Type B pancreatic cell (in vitro differentiated cells): Measurements from ENCODE around the gene TUBE1. TPM values are rescaled to one million over a fixed set of nuclear protein-coding genes. Genes with fewer than 3 reads are reported as not detected.

Experiments used
- DNase-seq: peaks from one replicate; pipeline ENCODE4 v3.0.0; 2021; ENCODE audit warnings: mixed read lengths; ENCODE audit not compliant: unreplicated experiment; ENCODE audit errors: extremely low spot score
- H3K27ac Mint-ChIP-seq: 2 replicates; pipeline ENCODE4 v1.8.0; 2021; ENCODE audit warnings: mild to moderate bottlenecking, mixed read lengths
- H3K27me3 Mint-ChIP-seq: 2 replicates; pipeline ENCODE4 v1.8.0; 2021; ENCODE audit warnings: mixed read lengths
- H3K36me3 Mint-ChIP-seq: 2 replicates; pipeline ENCODE4 v1.8.0; 2021; ENCODE audit warnings: mixed read lengths
- H3K4me1 Mint-ChIP-seq: one replicate; pipeline ENCODE4 v1.8.0; 2021; ENCODE audit warnings: mixed read lengths; ENCODE audit not compliant: unreplicated experiment
- H3K4me3 Mint-ChIP-seq: 2 replicates; pipeline ENCODE4 v1.8.0; 2021; ENCODE audit warnings: mild to moderate bottlenecking, mixed read lengths
- H3K9me3 Mint-ChIP-seq: 2 replicates; pipeline ENCODE4 v1.8.0; 2021; ENCODE audit warnings: mixed read lengths
- long read RNA-seq: library from polyadenylated mRNA; unstranded; transcript quantifications from one replicate; pipeline ENCODE4 v2.0.0, GENCODE V29; 2020
- total RNA-seq: library from RNA; stranded (reverse); gene quantifications from 2 replicates; pipeline ENCODE4 v1.2.1, GENCODE V29; 2021; ENCODE audit warnings: low replicate concordance
- TF ChIP-seq, protein P1 (sequence below): fragments of 200-600 bp; sonication (generic); conservative IDR thresholded peaks from 2 replicates; pipeline ENCODE4 v1.5.0; 2021; ENCODE audit warnings: antibody characterized with exemption, mild to moderate bottlenecking

Gene TUBE1, protein sequence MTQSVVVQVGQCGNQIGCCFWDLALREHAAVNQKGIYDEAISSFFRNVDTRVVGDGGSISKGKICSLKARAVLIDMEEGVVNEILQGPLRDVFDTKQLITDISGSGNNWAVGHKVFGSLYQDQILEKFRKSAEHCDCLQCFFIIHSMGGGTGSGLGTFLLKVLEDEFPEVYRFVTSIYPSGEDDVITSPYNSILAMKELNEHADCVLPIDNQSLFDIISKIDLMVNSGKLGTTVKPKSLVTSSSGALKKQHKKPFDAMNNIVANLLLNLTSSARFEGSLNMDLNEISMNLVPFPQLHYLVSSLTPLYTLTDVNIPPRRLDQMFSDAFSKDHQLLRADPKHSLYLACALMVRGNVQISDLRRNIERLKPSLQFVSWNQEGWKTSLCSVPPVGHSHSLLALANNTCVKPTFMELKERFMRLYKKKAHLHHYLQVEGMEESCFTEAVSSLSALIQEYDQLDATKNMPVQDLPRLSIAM
- 19.0 and 28.7 TPM in 2 replicates for total RNA-seq
- long read RNA-seq, transcript TUBE1-202 (12 exons, 2,142 nt): major isoform, 53 of 80 reads
- long read RNA-seq, partial matches to known transcripts: 6 of 80 reads
- long read RNA-seq, other reads (novel, unspliced or antisense): 18 of 80 reads

DNA sequence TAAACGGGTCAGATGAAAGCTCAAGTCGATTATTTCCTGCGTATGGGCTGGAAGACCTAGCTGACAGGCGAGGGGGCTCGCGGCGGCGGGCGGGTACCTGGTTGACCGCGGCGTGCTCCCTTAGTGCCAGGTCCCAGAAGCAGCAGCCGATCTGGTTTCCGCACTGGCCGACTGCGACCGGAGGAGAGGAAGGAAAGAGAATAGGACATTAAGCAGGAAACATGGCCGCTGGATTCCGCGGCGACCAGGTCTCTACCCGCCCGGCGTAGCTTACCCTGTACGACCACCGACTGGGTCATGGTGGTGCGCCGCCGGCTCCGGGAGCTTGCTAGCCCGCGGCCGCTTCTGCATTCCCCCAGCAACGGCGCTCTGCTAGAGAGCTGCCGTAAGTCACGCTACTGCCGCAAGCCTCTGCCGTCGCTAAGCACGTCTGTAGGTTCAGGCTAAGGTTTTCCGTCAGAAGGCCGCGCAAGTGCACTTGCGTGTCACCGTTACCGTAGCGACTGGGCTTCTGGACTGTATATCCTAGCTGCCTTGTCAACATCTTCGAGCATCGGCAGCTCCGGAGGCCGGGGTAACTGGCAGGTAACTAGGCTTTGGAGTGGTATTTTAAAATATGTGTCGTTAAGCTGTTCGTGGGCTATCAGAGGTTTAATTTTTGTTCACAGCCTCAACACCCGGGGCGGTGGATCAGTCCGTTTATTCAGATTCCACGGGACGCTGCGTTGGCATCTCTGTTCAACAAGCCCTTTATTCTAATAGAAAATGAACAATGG lies at the start of gene TUBE1, which contains the start of gene FAM229B:
Gene TUBE1 (minus strand): TSS at position 347 of the 776 bp plus-strand sequence. CDS start 48 bp downstream, at position 299.
Gene FAM229B (plus strand): TSS at position 456 of the 776 bp plus-strand sequence. CDS start 11,693 bp downstream, outside the sequence.
- Mint-ChIP-seq H3K9me3 (no peaks in the 10 kb centered on the region), H3K27me3 (no peaks in the 10 kb centered on the region), H3K4me3 (no peak within 1 kb of the TSS), H3K36me3 (peaks cover 6% of the 10 kb centered on the region), H3K4me1 (peaks cover 8% of the 10 kb centered on the region), H3K27ac (no peak within 1 kb of the TSS)
- peak; percentile 89 for DNase-seq
- TF ChIP-seq, protein P1, sequence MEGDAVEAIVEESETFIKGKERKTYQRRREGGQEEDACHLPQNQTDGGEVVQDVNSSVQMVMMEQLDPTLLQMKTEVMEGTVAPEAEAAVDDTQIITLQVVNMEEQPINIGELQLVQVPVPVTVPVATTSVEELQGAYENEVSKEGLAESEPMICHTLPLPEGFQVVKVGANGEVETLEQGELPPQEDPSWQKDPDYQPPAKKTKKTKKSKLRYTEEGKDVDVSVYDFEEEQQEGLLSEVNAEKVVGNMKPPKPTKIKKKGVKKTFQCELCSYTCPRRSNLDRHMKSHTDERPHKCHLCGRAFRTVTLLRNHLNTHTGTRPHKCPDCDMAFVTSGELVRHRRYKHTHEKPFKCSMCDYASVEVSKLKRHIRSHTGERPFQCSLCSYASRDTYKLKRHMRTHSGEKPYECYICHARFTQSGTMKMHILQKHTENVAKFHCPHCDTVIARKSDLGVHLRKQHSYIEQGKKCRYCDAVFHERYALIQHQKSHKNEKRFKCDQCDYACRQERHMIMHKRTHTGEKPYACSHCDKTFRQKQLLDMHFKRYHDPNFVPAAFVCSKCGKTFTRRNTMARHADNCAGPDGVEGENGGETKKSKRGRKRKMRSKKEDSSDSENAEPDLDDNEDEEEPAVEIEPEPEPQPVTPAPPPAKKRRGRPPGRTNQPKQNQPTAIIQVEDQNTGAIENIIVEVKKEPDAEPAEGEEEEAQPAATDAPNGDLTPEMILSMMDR: no peak

DNA sequence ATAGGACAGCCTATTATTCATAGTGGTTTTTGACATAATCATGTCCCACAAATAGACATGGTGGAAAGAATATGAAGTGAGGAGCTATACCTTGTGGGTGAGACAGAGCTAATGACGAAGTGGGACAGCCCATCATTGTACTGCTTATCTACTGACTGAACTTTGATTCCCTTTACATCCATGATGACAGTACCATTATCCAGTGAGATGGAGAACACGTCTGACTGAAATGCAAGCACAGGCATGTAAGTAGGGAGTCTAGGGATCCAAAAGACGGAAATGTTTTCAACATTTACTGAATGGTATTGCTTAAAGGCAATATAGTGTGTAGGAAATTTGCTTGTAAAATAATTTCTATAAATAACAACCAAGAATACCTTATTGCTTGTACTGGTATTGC lies 43.6 kb upstream of the TUBE1 start:
- Mint-ChIP-seq H3K36me3 (peaks cover 11% of the 10 kb centered on the region), H3K27ac (no peak overlapping the region), H3K4me1 (no peaks in the 10 kb centered on the region), H3K9me3 (no peaks in the 10 kb centered on the region), H3K27me3 (no peaks in the 10 kb centered on the region), H3K4me3 (no peak overlapping the region)
- TF ChIP-seq, protein P1: no peak
- no peak for DNase-seq

DNA sequence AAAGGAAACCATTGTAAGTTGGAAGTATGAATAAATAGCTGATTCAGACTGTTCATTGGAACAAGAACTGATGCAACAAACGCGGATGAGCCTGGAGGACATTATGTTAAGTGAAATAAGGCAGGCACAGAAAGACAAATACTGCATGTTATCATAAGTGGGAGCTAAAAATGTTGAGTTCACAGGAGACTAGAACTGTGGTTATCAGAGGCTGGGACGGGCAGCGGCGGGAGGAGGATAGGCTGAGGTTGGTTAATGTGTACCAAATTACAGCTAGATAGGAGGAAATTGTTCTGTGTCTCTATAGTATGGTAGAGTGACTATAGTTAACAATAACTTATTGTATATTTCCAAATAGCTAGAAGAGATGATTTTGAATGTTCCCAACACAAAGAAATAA lies 40.9 kb upstream of the TUBE1 start:
- H3K27ac Mint-ChIP-seq: no peak overlapping the region
- no peak overlapping the region for H3K4me3 Mint-ChIP-seq
- peaks cover 10% of the 10 kb centered on the region for H3K36me3 Mint-ChIP-seq
- H3K4me1 Mint-ChIP-seq: no peaks in the 10 kb centered on the region
- no peak for DNase-seq
- TF ChIP-seq, protein P1: no peak
- no peaks in the 10 kb centered on the region for H3K9me3 Mint-ChIP-seq
- H3K27me3 Mint-ChIP-seq: no peaks in the 10 kb centered on the region

DNA sequence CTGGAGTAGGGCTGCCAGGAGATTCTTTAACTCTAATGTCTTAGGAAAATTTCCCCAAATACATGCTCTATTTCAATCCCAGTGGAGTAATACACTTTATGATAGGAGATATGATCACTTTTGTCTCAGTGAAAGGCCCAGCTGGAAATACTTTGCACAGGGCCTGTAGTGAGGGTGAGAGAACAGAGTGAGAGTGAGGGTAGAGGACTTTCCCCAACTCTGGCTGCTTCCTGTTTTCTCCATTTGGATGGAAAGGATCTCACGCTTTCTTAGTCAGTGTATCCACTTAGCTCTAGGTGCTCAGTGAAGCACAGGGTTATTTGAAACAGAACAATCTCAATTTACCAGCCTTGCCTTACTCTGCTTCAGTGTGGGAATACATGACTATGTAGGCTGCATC lies 36.7 kb upstream of the TUBE1 start:
- peaks cover 10% of the 10 kb centered on the region for H3K36me3 Mint-ChIP-seq
- DNase-seq: no peak
- no peaks in the 10 kb centered on the region for H3K9me3 Mint-ChIP-seq
- TF ChIP-seq, protein P1: no peak
- no peak overlapping the region for H3K4me3 Mint-ChIP-seq
- no peaks in the 10 kb centered on the region for H3K27me3 Mint-ChIP-seq
- no peaks in the 10 kb centered on the region for H3K4me1 Mint-ChIP-seq
- H3K27ac Mint-ChIP-seq: no peak overlapping the region

DNA sequence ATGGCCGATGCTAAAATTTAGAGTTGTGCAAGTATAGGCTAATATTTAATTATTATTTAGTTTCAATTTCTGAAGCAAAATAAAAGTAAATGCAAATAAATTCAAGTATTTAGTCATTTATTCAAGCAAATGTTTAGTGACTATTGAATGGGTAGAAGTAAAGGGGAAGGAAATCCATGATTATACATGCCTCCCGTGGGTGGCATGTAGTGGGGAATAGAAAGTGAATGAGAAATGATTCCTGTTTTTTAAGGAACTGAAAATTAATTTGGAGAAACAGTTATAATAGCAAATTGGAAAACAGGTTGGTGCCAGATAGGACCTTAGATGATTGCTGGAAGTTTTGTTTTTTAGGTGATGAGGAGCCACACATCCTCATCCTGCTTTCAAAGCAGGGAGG lies 35.5 kb upstream of the TUBE1 start:
- Mint-ChIP-seq H3K4me3 (no peak overlapping the region), H3K4me1 (no peaks in the 10 kb centered on the region), H3K36me3 (peaks cover 6% of the 10 kb centered on the region), H3K9me3 (no peaks in the 10 kb centered on the region), H3K27me3 (no peaks in the 10 kb centered on the region), H3K27ac (no peak overlapping the region)
- TF ChIP-seq, protein P1: no peak
- DNase-seq: no peak
